Lower leg skin (tissue), 3 donors: ENCODE results near the gene FBXO46.

ENCODE experiments used
- CTCF ChIP-seq, 3 donors: fragments of 450-650 bp; IDR thresholded peaks; one replicate each; pipeline ENCODE4 v1.5.1; 2016; ENCODE audit warnings: antibody characterized with exemption in 3 of 3, mild to moderate bottlenecking in 3 of 3, moderate library complexity in 2 of 3
- POLR2A ChIP-seq, 2 donors: fragments of 450-650 bp; IDR thresholded peaks; one replicate each; pipeline ENCODE4 v1.6.1; 2016 to 2017; ENCODE audit warnings: antibody characterized with exemption in 2 of 2, mild to moderate bottlenecking in 1 of 2, moderate library complexity in 1 of 2

GRCh38 chr19:45717983-45718650 lies 12.6 kb downstream of the FBXO46 start:
- TF ChIP-seq CTCF (IDR thresholded peaks at IDR 0.05) (no peak), POLR2A (IDR thresholded peaks at IDR 0.05) (no peak)
